ENCODE results near the gene RSPO1.
"Not testable (repeated sequence)": the region's sequence is repeated elsewhere in the genome, so short reads cannot be mapped to it uniquely, and the experiment has no call there.

RSPO1 gene

GRCh38 chr1:37614105-37614504 lies 20.6 kb downstream of the RSPO1 start:
- DNase-seq, result no peak

- no peak for DNase-seq
Observed at GRCh38 chr1:37612186-37612585, 22.5 kb downstream of the RSPO1 start.

GRCh38 chr1:37609994-37610393 lies 24.7 kb downstream of the RSPO1 start:
- no peak for DNase-seq

- DNase-seq, result no peak
Observed at GRCh38 chr1:37609002-37609401, 25.7 kb downstream of the RSPO1 start.

- no peak for DNase-seq
Observed at GRCh38 chr1:37606481-37607263, 28.0 kb downstream of the RSPO1 start.

- no peak for DNase-seq
Observed at GRCh38 chr1:37605806-37606474, 28.8 kb downstream of the RSPO1 start.

GRCh38 chr1:37605061-37605650 lies 29.5 kb downstream of the RSPO1 start:
- DNase-seq, result no peak

GRCh38 chr1:37602750-37603694 lies 31.7 kb downstream of the RSPO1 start:
- peak; percentile 36 to 62 for DNase-seq

- DNase-seq, result no peak
Observed at GRCh38 chr1:37601441-37601840, 33.3 kb downstream of the RSPO1 start.

GRCh38 chr1:37599940-37600339 lies 34.8 kb downstream of the RSPO1 start:
- DNase-seq, result no peak

GRCh38 chr1:37596182-37596667 lies 38.5 kb downstream of the RSPO1 start:
- DNase-seq, result no peak

GRCh38 chr1:37595440-37596181 lies 39.1 kb downstream of the RSPO1 start, which contains the start of gene GNL2:
GNL2 (minus strand) TSS chr1:37595937; CDS start chr1:37595822, 115 bp downstream.
- DNase-seq, result peak; percentile 97 to 98

- DNase-seq, result no peak
Observed at GRCh38 chr1:37593726-37594125, 41.0 kb downstream of the RSPO1 start.

GRCh38 chr1:37588939-37589338 lies 45.8 kb downstream of the RSPO1 start:
- DNase-seq, result no peak

- not testable (repeated sequence) for DNase-seq
Observed at GRCh38 chr1:37584544-37584943, 50.1 kb downstream of the RSPO1 start.

GRCh38 chr1:37575692-37576091 lies 59.0 kb downstream of the RSPO1 start:
- DNase-seq, result no peak

- DNase-seq, result no peak
Observed at GRCh38 chr1:37574834-37575480, 59.7 kb downstream of the RSPO1 start.

- DNase-seq, result no peak
Observed at GRCh38 chr1:37570528-37571334, 64.0 kb downstream of the RSPO1 start.

- no peak for DNase-seq
Observed at GRCh38 chr1:37567023-37567422, 67.7 kb downstream of the RSPO1 start.

GRCh38 chr1:37564892-37565291 lies 69.8 kb downstream of the RSPO1 start:
- no peak for DNase-seq
